HG03045 (cell line): Measurements from ENCODE around the gene PFDN5.
A peak's percentile ranks its signal among the peaks of the same experiment; 100 is the strongest.
"Not testable (repeated sequence)": the region's sequence is repeated elsewhere in the genome, so short reads cannot be mapped to it uniquely, and the experiment has no call there.

Experiments used
- ATAC-seq: cut with Tn5 transposase; IDR thresholded peaks from one replicate; pipeline ENCODE4 v1.9.1; 2021; ENCODE audit warnings: mild to moderate bottlenecking, moderate library complexity; ENCODE audit not compliant: unreplicated experiment

The PFDN5 gene

DNA sequence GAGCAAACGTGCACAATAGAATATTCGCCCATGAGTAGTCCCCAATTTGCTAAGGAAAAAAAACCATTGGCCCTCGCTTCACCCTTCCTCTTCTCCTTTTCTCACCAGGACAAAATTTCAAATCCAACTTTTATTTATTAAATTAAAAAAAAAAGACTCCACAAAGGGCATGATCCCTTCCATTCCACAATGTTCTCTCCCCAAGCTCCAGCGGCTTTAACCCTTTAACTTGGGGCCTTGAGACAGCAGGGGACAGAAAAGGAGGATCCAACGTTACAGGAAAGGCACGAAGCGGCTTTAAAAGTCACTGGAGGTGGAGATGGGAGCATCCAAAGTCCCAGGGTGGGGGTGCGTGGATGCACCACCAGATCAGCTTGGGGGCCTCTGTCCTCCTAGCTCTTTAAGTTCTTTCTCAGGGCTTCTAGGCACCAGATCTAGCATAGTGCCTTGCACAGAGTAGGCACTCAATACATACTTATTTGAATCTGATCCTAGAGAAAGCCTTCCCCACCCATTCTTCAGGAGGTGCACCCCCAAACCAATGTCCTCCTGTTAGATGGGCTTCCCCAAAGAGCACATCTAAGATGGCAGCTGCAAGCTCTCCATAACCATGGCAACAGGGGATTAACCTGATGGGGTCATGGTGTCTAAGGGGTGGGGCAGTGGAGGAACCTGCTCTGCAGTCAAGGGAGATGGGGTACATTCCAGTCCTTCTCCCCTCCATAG is 31.3 kb downstream of the PFDN5 start:
- ATAC-seq: no peak

DNA sequence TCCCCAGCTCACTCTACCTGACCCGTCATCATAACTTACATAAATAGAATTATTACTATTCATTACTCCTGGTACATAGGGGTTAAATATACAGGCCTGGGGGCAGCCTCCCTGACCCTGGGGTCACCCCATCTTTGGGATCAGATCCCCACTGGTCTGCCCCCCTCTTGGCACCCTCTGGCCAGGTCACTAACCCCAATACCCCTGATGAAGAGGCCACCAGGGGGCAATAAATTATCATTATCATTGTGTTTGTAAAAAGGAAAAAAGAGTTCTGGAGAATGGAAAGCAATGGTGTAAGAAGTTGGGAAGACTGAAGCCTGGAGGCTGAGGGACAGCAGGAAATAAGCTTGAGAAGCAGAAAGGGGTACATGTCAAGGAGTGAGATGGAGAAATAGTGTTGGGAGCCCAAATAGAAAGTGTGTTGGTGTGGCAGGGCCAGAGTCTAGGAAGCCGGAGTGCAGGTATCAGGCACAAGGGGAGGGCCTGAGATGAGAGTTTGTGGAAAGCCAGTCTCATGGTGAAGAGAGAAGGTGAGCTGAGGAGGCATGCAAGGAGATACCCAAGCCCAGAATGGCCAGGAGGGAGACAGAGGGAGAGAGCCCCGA is 32.2 kb downstream of the PFDN5 start:
- no peak for ATAC-seq

DNA sequence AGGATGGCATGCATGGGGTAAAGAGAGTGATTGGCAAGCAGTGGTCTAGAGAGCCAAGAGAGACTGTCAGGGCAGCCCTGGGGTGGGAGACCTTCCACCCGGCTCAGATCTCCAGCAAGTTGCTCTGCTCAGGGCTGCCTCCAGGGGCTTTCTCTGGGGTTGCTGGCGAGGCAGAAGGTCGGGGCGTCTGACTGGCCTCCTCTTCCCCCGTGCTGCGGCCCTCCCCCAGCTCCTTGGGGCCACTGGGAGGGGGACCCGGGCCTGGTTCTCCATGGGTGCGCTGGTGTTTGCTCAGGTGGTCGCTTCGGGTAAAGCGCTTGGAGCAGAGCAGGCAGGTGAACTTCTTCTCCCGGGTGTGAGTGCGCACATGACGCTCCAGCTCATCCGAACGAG is 32.7 kb downstream of the PFDN5 start:
- no peak for ATAC-seq

DNA sequence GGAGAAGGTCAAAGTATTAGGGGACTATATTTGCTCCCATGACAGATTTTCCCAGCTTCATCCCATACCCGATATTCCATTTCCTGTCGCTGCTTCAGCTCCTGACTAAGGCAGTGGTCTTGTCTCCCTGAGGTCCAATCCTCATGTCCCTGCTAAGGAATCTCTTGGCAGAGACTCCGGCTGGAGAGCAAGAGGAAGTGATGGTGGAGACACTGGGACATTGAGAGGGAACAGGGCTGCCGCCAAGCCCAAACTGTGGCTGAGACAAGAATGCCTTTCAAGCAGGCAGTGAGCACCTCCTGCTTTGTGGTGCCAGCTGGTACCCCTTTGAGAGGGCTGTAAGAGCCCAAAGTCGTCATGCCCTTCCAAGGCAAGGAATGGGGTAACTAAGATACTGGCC is 35.3 kb downstream of the PFDN5 start:
- no peak for ATAC-seq

DNA sequence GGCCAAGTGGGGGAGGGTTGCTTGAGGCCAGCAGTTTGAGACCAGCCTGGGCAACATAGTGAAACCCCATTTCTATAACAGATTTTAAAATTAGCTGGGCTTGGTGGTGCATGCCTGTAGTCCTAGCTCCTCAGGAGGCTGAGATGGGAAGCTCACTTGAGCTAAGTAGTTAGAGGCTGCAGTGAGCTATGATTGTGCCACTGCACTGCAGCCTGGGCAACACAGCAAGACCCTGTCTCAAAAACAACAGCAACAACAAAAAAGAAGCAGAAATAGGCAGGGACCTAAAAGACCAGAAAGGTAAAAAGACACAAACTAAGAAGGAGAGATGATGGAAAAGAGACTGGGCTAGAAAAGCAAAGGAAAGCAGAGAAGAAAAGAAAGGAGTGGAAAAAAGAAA is 37.0 kb downstream of the PFDN5 start:
- not testable (repeated sequence) for ATAC-seq

DNA sequence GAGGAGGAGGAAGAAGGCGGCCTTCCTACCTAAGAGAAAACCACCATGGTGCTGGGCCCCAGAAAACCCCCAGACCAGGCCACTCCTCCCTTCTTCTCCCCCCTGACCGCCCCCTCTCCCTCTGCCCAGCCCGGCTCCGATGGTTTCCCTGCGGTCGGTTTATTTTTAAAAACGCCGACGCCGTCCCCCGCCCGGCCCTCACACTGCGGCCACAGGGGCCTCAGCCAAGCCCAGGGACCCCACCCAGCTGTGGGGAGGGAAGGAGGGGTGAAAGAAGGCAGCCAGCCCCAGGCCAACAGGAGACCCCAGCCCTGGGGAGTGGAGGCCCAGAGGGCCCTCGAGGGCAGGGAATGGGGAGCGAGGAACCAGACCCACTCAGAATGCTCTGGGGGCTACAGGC is 37.4 kb downstream of the PFDN5 start:
- ATAC-seq: no peak

DNA sequence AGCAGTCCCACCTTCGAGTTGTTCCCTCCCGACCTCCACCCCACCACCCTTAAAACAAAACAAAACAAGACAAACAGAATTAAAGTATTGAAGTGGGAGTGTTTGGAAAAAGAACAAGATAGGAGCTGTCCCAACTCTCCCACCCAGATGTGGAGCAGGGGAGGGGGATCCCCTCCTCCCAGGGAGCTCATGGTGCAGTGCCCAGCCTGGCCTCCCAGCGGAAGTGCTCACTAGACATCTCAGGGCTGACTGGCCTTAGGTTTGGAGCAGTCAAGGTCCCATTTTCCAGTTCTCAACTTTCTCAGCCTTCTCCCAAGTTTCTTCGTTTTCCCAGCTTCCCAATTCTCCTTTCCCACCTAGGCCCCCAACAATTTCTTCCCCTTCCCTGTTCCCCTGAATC is 37.9 kb downstream of the PFDN5 start:
- no peak for ATAC-seq

DNA sequence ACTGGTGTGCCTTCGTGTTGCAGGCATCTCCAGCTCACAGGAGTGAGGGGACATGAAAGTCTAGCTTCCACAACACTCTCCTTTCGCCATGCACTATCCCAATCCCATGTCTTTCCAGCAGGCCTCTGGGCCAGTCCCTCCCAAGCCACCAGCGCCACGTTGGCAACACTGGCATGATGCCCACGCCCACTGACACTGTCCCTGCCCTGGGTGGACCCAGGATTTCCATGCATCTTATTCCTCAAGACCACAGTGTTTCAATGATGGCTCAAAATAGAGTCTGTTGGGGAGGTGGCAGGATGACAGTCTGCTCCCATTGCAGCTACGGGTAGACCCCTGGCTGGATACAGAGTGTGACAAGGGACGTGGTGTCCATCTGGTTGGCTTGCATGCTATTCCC is 38.5 kb downstream of the PFDN5 start:
- no peak for ATAC-seq

DNA sequence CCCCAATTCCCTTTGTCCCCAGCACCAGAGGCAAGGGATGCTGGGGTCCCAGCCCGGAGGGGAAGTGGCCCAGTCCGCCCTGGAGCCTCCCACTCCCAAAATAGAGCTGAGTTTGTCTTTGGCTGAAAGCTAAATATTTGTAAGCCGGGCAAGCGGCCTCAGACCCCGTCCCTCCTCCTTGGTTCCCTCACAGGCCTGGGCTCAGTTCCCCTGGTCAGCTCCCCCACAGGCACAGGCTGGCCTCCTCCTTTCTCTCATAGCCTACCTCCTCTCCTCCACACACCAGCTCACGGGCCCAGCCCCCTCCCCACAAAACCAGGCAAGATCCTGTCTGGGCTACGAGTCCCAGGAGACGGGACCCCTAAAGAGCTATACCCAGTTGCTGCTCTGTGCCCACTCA is 39.5 kb downstream of the PFDN5 start:
- no peak for ATAC-seq

DNA sequence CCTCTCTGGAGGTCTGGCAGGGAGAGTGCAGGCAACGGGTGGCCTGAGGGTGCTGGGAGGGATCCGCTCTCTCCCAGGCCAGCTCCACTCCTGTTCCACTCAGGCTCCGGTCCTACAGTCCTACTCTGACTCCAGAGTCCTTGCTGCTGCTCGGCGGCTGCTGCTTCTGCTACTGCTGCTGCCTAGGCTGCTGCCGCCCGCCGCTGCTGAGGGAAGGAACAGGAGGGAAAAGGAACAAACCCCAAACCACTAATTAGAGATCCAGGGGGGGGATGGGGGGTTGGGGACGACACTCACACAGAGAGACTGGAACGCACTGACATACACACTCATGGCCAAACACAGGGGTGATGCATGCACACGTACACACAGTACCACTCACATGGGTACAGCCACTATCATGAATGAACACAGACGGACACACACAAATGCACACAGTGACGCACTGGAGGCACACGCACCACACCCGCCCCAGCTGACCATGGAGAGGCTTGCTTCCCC is 40.9 kb downstream of the PFDN5 start, which contains the start of gene SP7:
TSS of gene SP7 (minus strand) at position 174 of the 501 bp plus-strand sequence. CDS start 708 bp downstream, outside the sequence.
- no peak for ATAC-seq

DNA sequence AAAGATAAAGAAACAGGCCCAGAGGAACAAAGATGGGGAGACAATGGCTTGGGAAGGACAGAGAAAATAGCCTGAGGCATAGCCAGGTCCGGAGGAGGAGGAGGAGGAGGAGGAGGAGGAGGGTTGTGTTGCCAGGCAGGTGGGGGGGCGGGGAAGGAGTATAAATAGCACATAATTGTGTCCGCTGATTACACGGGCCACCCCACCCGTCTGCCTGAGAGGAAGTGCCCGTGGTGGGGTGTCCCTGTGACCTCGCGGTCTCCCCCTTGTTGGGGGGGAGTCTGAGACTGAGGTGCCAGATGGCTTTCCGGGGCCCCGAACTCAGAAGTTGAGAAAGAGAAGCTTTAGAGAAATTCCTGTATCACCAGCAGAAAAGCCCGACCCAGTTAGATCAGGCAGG is 42.7 kb downstream of the PFDN5 start:
- no peak for ATAC-seq

DNA sequence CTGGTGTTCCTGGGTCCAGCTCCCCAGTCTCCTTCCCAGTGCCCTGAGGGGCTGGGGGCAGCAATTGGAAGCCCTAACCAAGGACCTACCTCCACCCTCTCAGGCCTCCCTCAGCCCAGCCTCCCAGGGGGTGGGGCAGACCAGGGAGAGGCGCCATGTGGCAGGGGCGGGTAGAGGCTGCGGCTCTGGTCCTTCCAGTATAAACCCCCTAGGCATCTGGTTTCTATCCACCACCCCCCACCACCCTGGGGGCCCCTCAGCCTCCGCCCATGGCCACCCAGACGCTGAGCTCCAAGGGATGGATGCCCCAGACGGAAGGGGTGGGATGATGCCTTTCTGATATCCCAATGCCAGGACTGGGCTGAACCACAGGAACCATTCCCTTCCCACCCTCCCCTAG is 43.6 kb downstream of the PFDN5 start:
- ATAC-seq: no peak

DNA sequence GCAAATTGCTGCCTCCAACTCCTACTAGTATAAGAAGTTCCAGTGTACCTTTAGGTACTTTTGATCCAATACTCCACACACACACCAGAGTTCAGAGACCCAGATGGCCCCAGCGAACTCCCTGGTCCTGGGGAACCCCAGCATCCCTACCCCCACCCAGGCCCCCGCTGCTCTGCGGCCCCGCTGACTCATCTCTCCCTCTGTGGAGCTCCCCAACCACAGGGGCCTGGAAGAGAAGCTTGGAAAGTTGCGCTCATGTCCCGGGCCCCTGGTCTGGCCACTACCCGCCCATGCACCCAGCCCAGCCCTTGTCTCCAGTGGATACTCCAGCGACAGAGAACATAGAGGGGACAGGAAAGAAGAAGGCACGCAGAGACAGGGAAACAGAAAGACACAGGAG is 45.1 kb downstream of the PFDN5 start:
- no peak for ATAC-seq

DNA sequence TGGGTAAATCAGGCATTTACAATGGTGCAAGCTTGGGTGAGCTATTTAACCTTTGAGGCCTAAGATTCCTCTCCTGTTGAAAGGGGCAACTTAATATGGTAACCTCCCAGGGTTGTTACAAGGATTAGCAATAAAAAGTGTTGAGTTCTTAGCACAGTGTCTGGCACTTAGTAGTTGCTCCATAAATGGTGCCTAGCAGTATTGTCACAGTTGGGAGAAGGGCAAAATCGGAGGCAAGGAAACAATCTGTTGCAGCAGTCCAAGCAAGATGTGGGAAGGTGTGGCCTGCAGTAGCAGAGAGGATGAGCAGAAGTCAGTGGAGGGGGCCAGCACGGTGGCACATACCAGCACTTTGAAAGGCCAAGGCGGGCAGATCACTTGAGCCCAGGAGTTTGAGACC is 48.1 kb downstream of the PFDN5 start:
- no peak for ATAC-seq

DNA sequence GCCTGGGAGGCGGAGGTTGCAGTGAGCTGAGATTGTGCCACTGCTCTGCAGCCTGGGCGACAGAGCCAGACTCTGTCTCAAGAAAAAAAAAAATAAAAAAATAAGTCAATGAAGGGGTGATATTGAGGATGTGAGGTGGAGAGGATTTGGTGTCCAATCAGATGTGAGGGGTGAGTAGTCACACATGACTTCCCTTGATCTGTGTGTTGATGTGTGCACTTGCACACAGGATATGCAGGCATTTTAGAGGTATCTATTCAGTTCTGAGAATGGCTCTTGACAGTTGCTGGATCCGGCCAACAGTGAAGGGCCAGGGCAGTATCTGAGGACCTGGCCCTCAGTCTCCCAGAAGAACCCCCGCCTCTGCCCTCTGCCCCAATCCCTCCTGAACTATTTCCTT is 48.6 kb downstream of the PFDN5 start:
- no peak for ATAC-seq

DNA sequence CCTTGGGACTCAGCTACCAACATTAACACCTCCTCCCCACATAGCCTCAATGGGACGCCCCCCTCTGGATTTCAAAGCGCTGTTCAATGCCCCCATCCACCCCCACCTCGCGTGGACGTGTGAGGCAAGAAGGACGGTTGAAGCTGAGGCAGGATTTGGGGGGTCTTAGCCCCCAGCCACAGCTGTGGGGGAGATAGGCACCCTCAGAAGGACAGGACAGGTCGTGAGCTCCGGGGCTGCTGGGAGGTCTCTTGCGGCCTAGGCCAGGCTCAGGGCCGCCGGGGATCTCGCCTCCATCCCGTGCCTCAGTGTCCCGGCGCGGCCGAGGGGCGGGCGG is 49.1 kb downstream of the PFDN5 start:
- no peak for ATAC-seq

DNA sequence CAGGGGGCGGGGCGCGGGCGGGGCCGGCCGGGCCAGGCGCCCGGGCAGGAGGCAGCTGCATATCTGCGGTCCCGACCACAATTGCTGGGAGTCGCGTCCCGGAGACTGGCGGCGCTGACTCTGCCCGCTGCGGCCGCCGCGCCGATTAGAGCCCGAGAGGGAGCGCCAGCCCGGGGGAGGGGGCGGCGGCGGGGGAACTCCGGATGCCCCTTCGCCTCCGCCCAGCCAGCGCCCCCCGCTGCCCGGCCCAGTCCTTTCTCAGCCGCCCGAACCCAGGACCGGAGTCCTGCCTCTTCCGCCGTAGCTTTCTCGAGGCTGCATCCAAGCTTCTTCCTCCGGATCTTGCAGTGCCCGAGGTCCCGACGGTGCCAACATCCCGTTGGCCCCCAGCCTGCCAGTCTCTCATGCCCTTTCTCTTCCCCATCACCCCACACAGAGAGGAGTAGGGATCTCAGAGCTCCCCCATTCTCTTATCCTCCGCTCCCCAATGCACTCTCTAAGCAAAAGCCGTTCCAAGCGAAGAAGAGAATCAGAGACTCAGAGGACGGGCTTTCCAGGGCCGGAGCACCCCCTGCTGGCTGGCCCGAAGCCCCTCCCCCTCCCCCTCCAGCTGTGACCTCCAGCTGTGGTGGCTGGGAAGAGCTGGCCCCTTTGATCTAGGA is 49.6 kb downstream of the PFDN5 start:
- peak; percentile 53 for ATAC-seq

DNA sequence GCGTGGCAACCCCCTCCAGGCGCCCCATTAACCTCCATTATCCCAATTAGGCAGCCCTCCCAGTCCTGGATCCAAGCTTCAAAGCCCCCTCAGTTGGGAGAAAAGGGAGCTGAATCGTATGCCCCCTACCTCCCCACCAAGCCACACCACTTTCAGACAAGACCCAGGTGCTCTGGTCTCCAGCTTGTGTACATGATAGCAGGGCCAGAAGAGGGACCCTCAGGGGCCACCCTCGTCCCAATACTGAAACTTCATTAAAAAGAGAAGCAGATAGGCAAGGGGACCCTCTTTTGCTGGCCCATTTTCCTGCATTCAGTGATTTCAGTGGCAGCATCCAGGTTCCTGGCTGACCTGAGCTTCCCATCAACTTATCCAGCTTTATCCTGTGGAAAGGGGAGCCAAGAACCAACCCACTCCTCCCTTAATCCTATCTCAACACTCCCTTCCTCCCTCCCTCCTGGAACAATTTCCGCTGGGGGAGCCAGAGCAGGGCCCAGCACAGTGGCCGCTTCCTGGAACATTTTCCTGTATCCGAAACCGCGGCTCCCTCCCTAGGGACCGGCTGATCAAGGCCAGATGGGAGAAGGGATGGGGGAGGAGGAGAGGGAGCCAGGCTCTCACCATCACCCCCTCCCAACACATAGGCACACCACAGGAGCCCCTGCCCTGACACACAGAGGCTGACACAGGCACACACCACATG is 50.3 kb downstream of the PFDN5 start:
- ATAC-seq: no peak

DNA sequence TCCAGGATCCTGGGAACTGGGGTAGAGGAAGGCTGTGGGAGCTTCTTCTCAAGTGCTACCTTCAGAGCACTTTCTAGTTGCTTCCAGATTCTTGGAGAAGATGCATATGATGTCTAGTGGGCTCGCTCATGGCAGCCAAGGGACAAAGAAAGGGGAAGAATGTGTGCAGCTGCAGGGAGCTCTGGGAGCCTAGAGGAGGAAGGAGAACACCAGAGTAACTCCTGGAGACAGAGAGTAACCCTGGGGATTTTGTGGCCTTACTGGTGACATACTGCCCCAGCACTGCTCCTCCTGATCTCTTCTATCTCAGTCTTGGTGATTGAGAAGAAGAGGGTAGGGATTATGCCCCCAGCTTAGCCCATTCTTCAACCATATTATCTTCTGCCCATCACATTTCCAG is 51.1 kb downstream of the PFDN5 start:
- ATAC-seq: no peak

DNA sequence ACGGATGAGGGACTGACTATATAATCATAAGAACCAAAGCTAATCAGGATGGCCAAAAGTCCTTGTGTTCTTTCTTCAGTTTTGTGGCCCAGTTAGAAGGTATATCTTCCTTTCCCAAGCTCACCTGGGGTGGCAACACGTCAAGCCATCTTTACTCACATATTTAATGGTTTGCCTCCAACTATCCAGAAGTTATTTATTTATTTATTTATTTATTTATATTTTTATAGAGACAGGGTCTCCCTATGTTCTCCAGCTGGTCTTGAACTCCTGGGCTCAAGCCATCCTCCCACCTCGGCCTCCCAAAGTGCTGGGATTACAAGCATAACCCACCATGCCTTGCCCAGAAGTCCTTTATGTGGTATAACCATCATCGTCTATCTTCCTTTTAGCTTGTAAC is 52.6 kb downstream of the PFDN5 start:
- ATAC-seq: no peak
